Brain microvascular endothelial cell (primary cell): ENCODE results near the gene SPEM2.

Experiments
- DNase-seq: peaks from one replicate; pipeline ENCODE4 v3.0.0-alpha.2; 2020
- H3K27ac ChIP-seq: fragments of 250-450 bp; sonication (Bioruptor Pico); 2 replicates; pipeline ENCODE4 v1.5.1; 2020; ENCODE audit warnings: mild to moderate bottlenecking, moderate library complexity
- H3K27me3 ChIP-seq: fragments of 250-450 bp; sonication (Bioruptor Pico); replicated peaks from 2 replicates; pipeline ENCODE4 v1.5.1; 2020; ENCODE audit warnings: mild to moderate bottlenecking
- H3K36me3 ChIP-seq: fragments of 250-450 bp; sonication (Bioruptor Pico); replicated peaks from 2 replicates; pipeline ENCODE4 v1.5.1; 2020; ENCODE audit warnings: mild to moderate bottlenecking
- H3K4me3 ChIP-seq: 2 replicates; pipeline ENCODE4 v1.5.1; 2011; ENCODE audit warnings: low read depth, mild to moderate bottlenecking, control low read depth, low read length, moderate library complexity
- in situ Hi-C: cut with HindIII; loops from 2 replicates; pipeline ENCODE4 v1.10.0; 2017; ENCODE audit warnings: low sequenced_read_pairs, low pct_ligation_motif_present
- TF ChIP-seq, protein P1 (sequence below): IDR thresholded peaks from 2 replicates; pipeline ENCODE4 v1.5.1; 2011; ENCODE audit warnings: low read depth, mild to moderate bottlenecking, moderate library complexity, low read length, control low read depth, inconsistent platforms; ENCODE audit errors: missing control alignments

SPEM2 gene

DNA sequence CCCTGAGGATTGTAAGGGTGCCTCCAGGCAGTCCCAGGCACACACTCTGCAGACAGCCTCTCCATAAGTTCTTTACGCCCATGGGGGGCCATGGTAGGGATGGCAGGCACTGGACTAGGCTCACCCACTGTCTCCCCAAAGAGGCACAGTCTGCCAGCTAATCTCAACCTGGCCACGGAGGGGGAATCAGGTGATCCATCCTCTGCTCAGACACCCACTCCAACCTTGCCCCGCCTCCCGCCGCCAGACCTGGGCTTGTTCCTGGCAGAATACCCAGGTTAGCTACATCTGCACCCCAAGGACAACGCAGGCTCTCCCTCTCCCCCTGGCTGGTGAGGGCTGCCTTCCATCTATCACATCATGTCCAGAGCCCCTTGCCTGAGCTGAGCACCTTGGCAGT is 16.6 kb upstream of the SPEM2 start:
- DNase-seq = no peak
- Histone ChIP-seq H3K4me3 (no peak overlapping the region), H3K36me3 (peaks cover 15% of the 10 kb centered on the region), H3K27me3 (no peaks in the 10 kb centered on the region), H3K27ac (no peak overlapping the region)
- in situ Hi-C loops = no loop called here
- TF ChIP-seq, protein P1, sequence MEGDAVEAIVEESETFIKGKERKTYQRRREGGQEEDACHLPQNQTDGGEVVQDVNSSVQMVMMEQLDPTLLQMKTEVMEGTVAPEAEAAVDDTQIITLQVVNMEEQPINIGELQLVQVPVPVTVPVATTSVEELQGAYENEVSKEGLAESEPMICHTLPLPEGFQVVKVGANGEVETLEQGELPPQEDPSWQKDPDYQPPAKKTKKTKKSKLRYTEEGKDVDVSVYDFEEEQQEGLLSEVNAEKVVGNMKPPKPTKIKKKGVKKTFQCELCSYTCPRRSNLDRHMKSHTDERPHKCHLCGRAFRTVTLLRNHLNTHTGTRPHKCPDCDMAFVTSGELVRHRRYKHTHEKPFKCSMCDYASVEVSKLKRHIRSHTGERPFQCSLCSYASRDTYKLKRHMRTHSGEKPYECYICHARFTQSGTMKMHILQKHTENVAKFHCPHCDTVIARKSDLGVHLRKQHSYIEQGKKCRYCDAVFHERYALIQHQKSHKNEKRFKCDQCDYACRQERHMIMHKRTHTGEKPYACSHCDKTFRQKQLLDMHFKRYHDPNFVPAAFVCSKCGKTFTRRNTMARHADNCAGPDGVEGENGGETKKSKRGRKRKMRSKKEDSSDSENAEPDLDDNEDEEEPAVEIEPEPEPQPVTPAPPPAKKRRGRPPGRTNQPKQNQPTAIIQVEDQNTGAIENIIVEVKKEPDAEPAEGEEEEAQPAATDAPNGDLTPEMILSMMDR = no peak

DNA sequence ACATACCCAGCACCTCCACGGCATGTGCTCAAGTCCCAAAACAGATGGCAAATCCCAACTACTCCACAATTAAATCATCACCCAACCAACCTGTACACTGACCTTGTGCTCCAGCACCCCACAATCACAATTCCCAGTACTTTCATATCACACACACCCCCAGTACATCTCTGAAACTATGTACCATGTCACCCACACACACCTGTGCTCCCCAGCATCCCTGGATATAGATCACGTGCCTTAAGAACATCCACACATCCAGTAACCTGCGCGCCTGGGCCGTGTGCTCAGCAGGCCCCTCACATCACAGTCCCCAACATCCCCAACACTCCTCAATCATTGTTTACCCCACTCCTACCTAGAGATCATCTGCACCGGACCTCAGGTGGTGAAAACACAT is 15.7 kb upstream of the SPEM2 start:
- in situ Hi-C loops = no loop called here
- peaks cover 15% of the 10 kb centered on the region for H3K36me3 ChIP-seq
- no peak overlapping the region for H3K27ac ChIP-seq
- TF ChIP-seq, protein P1 = no peak
- DNase-seq = no peak
- H3K27me3 ChIP-seq = no peaks in the 10 kb centered on the region
- H3K4me3 ChIP-seq = no peak overlapping the region

DNA sequence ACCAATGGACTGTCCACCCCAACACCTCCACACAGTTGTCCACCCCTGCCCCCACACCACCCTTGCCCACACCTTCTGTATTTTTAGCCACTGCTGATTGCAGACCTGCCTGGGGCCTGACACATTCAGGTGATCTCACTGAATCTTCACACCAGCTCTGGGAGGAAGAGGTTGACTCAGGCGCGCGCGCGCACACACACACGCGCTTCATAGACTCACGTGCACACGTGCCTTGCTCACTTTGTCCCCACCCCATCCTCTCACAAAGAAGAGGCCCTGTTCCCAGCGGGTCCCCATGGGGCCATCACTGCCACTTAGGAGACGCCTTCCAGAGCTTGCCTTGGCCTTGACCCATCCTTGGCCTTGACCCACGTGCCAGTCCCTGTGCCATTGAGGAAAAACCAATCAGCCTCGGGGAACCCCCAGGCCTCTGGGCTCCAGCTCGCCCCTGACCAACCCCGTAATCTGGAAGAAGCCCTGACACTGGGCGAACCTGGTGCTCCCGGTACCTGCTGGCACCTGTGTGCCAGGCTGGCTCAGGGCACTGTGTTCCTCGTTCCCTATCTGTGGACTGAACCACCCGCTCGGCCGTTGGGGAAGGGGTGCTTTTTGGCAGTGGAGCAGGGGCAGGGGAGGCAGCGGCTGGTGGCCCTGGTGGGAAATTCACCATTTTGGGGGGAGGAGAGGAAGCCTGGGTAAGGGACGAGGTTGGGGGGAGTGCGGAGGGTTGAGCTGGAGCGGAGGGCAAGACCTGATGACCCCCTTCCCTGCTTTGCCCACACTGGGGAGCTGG is 14.6 kb upstream of the SPEM2 start:
- Histone ChIP-seq H3K27me3 (no peaks in the 10 kb centered on the region), H3K27ac (no peak overlapping the region), H3K4me3 (no peak overlapping the region), H3K36me3 (peaks cover 23% of the 10 kb centered on the region)
- in situ Hi-C loops = no loop called here
- no peak for DNase-seq
- TF ChIP-seq, protein P1 = no peak

DNA sequence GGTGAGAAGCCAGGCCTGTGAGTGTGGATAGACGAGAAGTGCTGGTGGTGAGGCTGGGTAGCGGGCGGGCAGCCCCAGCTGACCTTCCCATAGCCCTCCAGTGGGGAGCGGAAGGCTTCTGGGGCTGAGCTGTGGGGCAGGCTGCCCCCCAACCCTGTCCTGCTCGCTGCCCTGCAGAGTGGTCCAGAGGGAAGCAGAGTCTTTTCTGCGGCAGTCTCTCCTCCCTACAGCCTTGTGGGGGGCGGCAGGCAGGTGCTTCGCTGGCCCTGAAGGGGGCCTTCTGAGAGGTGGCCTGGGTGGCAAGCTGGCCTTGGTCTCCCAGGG is 14.0 kb upstream of the SPEM2 start:
- H3K4me3 ChIP-seq = no peak overlapping the region
- TF ChIP-seq, protein P1 = no peak
- H3K27ac ChIP-seq = no peak overlapping the region
- in situ Hi-C loops = no loop called here
- no peak for DNase-seq
- H3K27me3 ChIP-seq = no peaks in the 10 kb centered on the region
- peaks cover 23% of the 10 kb centered on the region for H3K36me3 ChIP-seq

DNA sequence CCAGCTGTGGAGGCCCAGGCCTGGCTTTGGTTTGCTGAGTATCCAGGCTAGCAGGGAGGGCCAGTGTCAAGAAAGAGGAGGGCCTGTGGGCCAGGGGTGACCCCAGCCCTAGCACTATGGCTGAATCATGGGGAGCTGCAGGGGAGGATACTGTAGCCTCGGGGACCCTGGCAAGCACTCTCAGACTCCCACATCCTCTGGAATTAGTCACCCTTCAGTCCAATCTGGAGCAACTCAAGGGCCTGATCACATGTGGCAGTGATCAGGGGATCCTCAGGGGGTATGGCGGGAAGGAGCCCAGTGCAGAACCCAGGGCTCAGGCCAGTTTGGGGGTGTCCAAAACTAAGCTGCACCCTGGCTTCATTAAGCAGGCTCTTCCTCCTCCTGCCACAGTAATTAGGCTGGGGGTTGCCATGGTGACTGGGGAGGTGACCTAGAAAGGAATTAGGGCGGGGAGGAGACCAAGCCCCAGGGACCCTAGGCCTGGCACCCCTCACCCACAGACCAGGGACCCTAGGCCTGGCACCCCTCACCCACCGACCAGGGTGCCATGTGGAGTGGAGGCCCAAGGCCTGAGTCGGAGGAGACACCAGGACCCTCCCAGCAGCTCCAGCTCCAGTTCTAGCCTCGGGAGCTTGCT is 11.9 kb upstream of the SPEM2 start:
- TF ChIP-seq, protein P1 = no peak
- in situ Hi-C loops = no loop called here
- peak; percentile 9 for DNase-seq
- Histone ChIP-seq H3K27me3 (no peaks in the 10 kb centered on the region), H3K36me3 (peaks cover 23% of the 10 kb centered on the region), H3K27ac (no peak overlapping the region), H3K4me3 (no peak overlapping the region)

DNA sequence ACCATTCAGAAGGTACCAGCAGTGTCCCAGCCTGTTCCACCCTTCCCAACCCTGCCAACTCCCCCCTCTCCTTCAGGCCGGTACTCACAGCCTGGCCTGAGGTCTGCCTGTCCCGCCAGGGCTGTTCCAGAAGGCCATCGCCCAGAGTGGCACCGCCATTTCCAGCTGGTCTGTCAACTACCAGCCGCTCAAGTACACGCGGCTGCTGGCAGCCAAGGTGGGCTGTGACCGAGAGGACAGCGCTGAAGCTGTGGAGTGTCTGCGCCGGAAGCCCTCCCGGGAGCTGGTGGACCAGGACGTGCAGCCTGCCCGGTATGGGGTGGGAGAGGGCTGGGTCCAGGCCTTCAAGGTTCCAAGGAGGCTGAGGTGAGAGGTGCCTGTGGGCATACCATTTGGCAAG is 10.6 kb upstream of the SPEM2 start:
- H3K4me3 ChIP-seq = no peak overlapping the region
- TF ChIP-seq, protein P1 = no peak
- H3K27me3 ChIP-seq = no peaks in the 10 kb centered on the region

More for the DNA sequence above, 10.6 kb upstream of the SPEM2 start:
- DNase-seq = no peak
- H3K27ac ChIP-seq = no peak overlapping the region
- peaks cover 15% of the 10 kb centered on the region for H3K36me3 ChIP-seq
- in situ Hi-C loops = no loop called here
